OCI-LY7 (cell line): ENCODE data around the gene ANO10. TPM values are rescaled to one million over a fixed set of nuclear protein-coding genes. Genes with fewer than 3 reads are reported as not detected.

ENCODE experiments used
- BruUV-seq: library from RNA; stranded (reverse); fragments of 400-500 nt; replicated peaks from 2 replicates; lab custom pipeline; 2021; lab: Mats Ljungman, UMichigan
- CTCF ChIA-PET: fragments of 300-600 bp; sonication (Branson Sonifier 250); formaldehyde crosslinking; loops from one replicate; lab custom pipeline; 2022; ENCODE audit warnings: antibody characterized with exemption; ENCODE audit not compliant: unreplicated experiment; lab: Charles Lee
- POLR2A ChIA-PET: fragments of 300-600 bp; sonication (Branson Sonifier 250); formaldehyde crosslinking; loops from one replicate; lab custom pipeline; 2022; ENCODE audit warnings: antibody characterized with exemption; lab: Charles Lee
- DNase-seq: peaks from one replicate; pipeline ENCODE4 v3.0.0-alpha.2; 2015; ENCODE audit warnings: low spot score
- H2AFZ ChIP-seq: fragments of 200-600 bp; sonication (generic), shearing (Covaris generic); 2 replicates; pipeline ENCODE4 v1.6.1; 2014; ENCODE audit warnings: mild to moderate bottlenecking, antibody characterized with exemption, low read length, moderate library complexity
- H3K27ac ChIP-seq: fragments of 200-600 bp; sonication (generic); 2 replicates; pipeline ENCODE4 v1.5.1; 2014; ENCODE audit warnings: mixed run types, low read depth, mild to moderate bottlenecking, moderate library complexity, low read length, inconsistent platforms; ENCODE audit not compliant: poor library complexity, severe bottlenecking
- H3K36me3 ChIP-seq: fragments of 200-600 bp; sonication (generic); 2 replicates; pipeline ENCODE4 v1.6.1; 2014; ENCODE audit warnings: mild to moderate bottlenecking, antibody characterized with exemption, low read length, moderate library complexity, mixed read lengths; ENCODE audit not compliant: insufficient read depth
- H3K4me1 ChIP-seq: fragments of 200-600 bp; sonication (generic); 2 replicates; pipeline ENCODE4 v1.5.1; 2014; ENCODE audit warnings: mild to moderate bottlenecking, low read length; ENCODE audit not compliant: insufficient read depth, poor library complexity, severe bottlenecking
- H3K4me2 ChIP-seq: fragments of 200-600 bp; sonication (generic); 2 replicates; pipeline ENCODE4 v1.6.1; 2014; ENCODE audit warnings: mild to moderate bottlenecking, low read length
- H3K4me3 ChIP-seq: fragments of 200-600 bp; sonication (generic); 2 replicates; pipeline ENCODE4 v1.5.1; 2014; ENCODE audit warnings: mild to moderate bottlenecking, low read depth, low read length; ENCODE audit not compliant: poor library complexity, severe bottlenecking
- H3K79me2 ChIP-seq: fragments of 200-600 bp; sonication (generic); 2 replicates; pipeline ENCODE4 v1.6.1; 2016; ENCODE audit warnings: low read depth, mild to moderate bottlenecking, low read length, moderate library complexity, mixed read lengths; ENCODE audit not compliant: insufficient read depth
- H3K9me2 ChIP-seq: fragments of 200-600 bp; sonication (generic); 2 replicates; pipeline ENCODE4 v1.6.1; 2016; ENCODE audit warnings: mild to moderate bottlenecking, low read length, mixed read lengths; ENCODE audit not compliant: insufficient read depth
- H3K9me3 ChIP-seq: fragments of 200-600 bp; sonication (generic); 2 replicates; pipeline ENCODE4 v1.6.1; 2014; ENCODE audit warnings: mild to moderate bottlenecking, mixed run types, low read length, mixed read lengths
- H4K20me1 ChIP-seq: fragments of 200-600 bp; sonication (generic); 2 replicates; pipeline ENCODE4 v1.6.1; 2014; ENCODE audit warnings: mild to moderate bottlenecking, antibody characterized with exemption, low read length, moderate library complexity, mixed read lengths; ENCODE audit not compliant: insufficient read depth
- CTCF ChIP-seq: fragments of 200-600 bp; sonication (generic); conservative IDR thresholded peaks from 2 replicates; pipeline ENCODE4 v1.5.1; 2014; ENCODE audit warnings: mild to moderate bottlenecking, antibody characterized with exemption, low read length, moderate library complexity, mixed read lengths
- EZH2phosphoT487 ChIP-seq: fragments of 200-600 bp; sonication (generic); IDR thresholded peaks from 2 replicates; pipeline ENCODE4 v1.6.1; 2018; ENCODE audit warnings: low read depth, borderline replicate concordance, mild to moderate bottlenecking, mixed run types, antibody characterized with exemption, low read length, moderate library complexity, mixed read lengths
- intact Hi-C: fragments of 100-400 bp; cut with micrococcal nuclease; formaldehyde crosslinking; loops from one replicate; pipeline ENCODE4 v1.10.0; 2022; ENCODE audit not compliant: unreplicated experiment
- total RNA-seq, 2 experiments: library from RNA; depleted of rRNA in 1 of 2; stranded (reverse); fragments of >200 nt in 1 of 2; shearing (Covaris generic) in 1 of 2; gene quantifications; 2 replicates each; pipeline ENCODE4 v1.2.3, GENCODE V29; 2014 to 2022

Gene ANO10
- total RNA-seq, 2 experiments from 2014 or later: 2.2 to 5.8 TPM

- Histone ChIP-seq H3K27ac (no peak overlapping the region), H3K9me2 (no peaks in the 10 kb centered on the region), H2AFZ (no peak overlapping the region), H4K20me1 (no peaks in the 10 kb centered on the region), H3K79me2 (no peaks in the 10 kb centered on the region), H3K4me1 (no peaks in the 10 kb centered on the region), H3K4me3 (no peak overlapping the region), H3K4me2 (no peak overlapping the region), H3K36me3 (no peaks in the 10 kb centered on the region), H3K9me3 (no peaks in the 10 kb centered on the region)
- TF ChIP-seq EZH2phosphoT487 (no peak), CTCF (no peak)
- no TSS peak for BruUV-seq
- DNase-seq: no peak
- ChIA-PET CTCF (no interaction called here), POLR2A (no interaction called here)
- intact Hi-C loops: no loop called here
Measured at GRCh38 chr3:43453981-43454380, 167.8 kb downstream of the ANO10 start.

GRCh38 chr3:43451670-43452254, 170.0 kb downstream of the ANO10 start:
- Histone ChIP-seq H3K36me3 (no peaks in the 10 kb centered on the region), H3K4me3 (no peak overlapping the region), H3K79me2 (no peaks in the 10 kb centered on the region), H2AFZ (no peak overlapping the region), H3K27ac (no peak overlapping the region), H3K4me1 (no peaks in the 10 kb centered on the region), H3K4me2 (no peak overlapping the region), H3K9me3 (no peaks in the 10 kb centered on the region), H3K9me2 (no peaks in the 10 kb centered on the region), H4K20me1 (no peaks in the 10 kb centered on the region)
- no TSS peak for BruUV-seq
- TF ChIP-seq CTCF: no peak
- no peak for TF ChIP-seq EZH2phosphoT487
- ChIA-PET POLR2A (no interaction called here), CTCF (no interaction called here)
- DNase-seq: no peak
- intact Hi-C loops: no loop called here

GRCh38 chr3:43448098-43448497, 173.7 kb downstream of the ANO10 start:
- no TSS peak for BruUV-seq
- ChIA-PET POLR2A (interaction anchor here (0.6 kb wide), 1 partner anchor 69 kb away, joined by 3 read pairs; no protein-coding TSS in a partner anchor), CTCF (no interaction called here)
- H3K4me3 ChIP-seq: no peak overlapping the region
- H3K27ac ChIP-seq: no peak overlapping the region
- no peak overlapping the region for H2AFZ ChIP-seq
- no peak for DNase-seq
- no peaks in the 10 kb centered on the region for H3K9me2 ChIP-seq
- no peaks in the 10 kb centered on the region for H4K20me1 ChIP-seq
- H3K4me1 ChIP-seq: no peaks in the 10 kb centered on the region
- intact Hi-C loops: loop anchor here (10.0 kb wide), 1 partner anchor 57 kb away; no protein-coding TSS in a partner anchor
- H3K9me3 ChIP-seq: no peaks in the 10 kb centered on the region
- no peak overlapping the region for H3K4me2 ChIP-seq
- H3K79me2 ChIP-seq: no peaks in the 10 kb centered on the region
- TF ChIP-seq CTCF (no peak), EZH2phosphoT487 (no peak)
- H3K36me3 ChIP-seq: no peaks in the 10 kb centered on the region
